Epidermal melanocyte (primary cell): ENCODE measurements around the gene PCDHB14.
"Not testable (repeated sequence)": the region's sequence is repeated elsewhere in the genome, so short reads cannot be mapped to it uniquely, and the experiment has no call there.

Experiments
- DNase-seq: peaks from one replicate; pipeline ENCODE4 v3.0.0; 2011; ENCODE audit warnings: low spot score; ENCODE audit not compliant: insufficient read length

Gene PCDHB14

GRCh38 chr5:141210281-141210680 lies 12.9 kb upstream of the PCDHB14 start:
- not testable (repeated sequence) for DNase-seq

DNA sequence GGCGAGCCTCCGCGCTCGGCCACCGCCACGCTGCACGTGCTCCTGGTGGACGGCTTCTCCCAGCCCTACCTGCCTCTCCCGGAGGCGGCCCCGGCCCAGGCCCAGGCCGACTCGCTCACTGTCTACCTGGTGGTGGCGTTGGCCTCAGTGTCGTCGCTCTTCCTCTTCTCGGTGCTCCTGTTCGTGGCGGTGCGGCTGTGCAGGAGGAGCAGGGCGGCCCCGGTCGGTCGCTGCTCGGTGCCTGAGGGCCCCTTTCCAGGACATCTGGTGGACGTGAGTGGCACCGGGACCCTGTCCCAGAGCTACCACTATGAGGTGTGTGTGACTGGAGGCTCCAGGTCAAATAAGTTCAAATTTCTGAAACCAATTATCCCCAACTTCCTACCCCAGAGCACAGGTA lies 12.3 kb upstream of the PCDHB14 start:
- not testable (repeated sequence) for DNase-seq

DNA sequence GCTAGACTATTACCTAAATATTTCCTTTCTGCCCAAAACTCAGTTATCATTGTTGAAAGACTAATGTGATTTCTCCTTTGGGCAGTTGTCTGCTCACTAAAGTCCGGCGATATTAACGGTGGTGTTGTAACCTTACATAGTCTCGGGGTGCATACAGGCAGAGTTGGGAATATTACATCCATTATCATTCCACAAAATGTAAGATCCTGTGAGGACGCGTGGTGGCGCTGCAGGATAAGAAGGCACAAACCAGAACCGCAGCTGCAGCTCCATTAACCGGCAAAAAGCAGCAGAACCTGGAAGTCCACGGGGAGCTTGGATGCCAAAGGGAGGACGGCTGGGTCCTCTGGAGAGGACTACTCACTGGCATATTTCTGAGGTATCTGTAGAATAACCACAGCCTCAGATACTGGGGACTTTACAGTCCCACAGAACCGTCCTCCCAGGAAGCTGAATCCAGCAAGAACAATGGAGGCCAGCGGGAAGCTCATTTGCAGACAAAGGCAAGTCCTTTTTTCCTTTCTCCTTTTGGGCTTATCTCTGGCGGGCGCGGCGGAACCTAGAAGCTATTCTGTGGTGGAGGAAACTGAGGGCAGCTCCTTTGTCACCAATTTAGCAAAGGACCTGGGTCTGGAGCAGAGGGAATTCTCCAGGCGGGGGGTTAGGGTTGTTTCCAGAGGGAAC lies 9.3 kb upstream of the PCDHB14 start, which contains the start of gene PCDHB13:
TSS of gene PCDHB13 (plus strand) at position 264 of the 684 bp plus-strand sequence. CDS start at position 469, 205 bp downstream.
- DNase-seq: not testable (repeated sequence)

GRCh38 chr5:141214583-141214982 lies 8.6 kb upstream of the PCDHB14 start:
- DNase-seq: not testable (repeated sequence)

GRCh38 chr5:141215504-141215903 lies 7.6 kb upstream of the PCDHB14 start:
- not testable (repeated sequence) for DNase-seq

DNA sequence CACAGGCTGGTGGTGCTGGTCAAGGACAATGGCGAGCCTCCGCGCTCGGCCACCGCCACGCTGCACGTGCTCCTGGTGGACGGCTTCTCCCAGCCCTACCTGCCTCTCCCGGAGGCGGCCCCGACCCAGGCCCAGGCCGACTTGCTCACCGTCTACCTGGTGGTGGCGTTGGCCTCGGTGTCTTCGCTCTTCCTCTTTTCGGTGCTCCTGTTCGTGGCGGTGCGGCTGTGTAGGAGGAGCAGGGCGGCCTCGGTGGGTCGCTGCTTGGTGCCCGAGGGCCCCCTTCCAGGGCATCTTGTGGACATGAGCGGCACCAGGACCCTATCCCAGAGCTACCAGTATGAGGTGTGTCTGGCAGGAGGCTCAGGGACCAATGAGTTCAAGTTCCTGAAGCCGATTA lies 7.1 kb upstream of the PCDHB14 start:
- not testable (repeated sequence) for DNase-seq

- DNase-seq: not testable (repeated sequence)
Measured at GRCh38 chr5:141224844-141225243, 1.7 kb downstream of the PCDHB14 start.

DNA sequence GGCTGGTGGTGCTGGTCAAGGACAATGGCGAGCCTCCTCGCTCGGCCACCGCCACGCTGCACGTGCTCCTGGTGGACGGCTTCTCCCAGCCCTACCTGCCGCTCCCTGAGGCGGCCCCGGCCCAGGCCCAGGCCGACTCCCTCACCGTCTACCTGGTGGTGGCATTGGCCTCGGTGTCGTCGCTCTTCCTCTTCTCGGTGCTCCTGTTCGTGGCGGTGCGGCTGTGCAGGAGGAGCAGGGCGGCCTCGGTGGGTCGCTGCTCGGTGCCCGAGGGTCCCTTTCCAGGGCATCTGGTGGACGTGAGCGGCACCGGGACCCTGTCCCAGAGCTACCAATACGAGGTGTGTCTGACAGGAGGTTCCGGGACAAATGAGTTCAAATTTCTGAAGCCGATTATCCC lies 2.3 kb downstream of the PCDHB14 start:
- not testable (repeated sequence) for DNase-seq

- DNase-seq: no peak
Measured at GRCh38 chr5:141234109-141234667, 11.0 kb downstream of the PCDHB14 start.

DNA sequence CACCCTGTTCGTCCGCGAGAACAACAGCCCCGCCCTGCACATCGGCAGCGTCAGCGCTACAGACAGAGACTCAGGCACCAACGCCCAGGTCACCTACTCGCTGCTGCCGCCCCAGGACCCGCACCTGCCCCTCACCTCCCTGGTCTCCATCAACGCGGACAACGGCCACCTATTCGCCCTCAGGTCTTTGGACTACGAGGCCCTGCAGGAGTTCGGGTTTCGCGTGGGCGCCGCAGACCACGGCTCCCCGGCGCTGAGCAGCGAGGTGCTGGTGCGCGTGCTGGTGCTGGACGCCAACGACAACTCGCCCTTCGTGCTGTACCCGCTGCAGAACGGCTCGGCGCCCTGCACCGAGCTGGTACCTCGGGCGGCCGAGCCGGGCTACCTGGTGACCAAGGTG lies 12.8 kb downstream of the PCDHB14 start:
- not testable (repeated sequence) for DNase-seq

GRCh38 chr5:141236516-141237313 lies 13.6 kb downstream of the PCDHB14 start:
- no peak for DNase-seq

DNA sequence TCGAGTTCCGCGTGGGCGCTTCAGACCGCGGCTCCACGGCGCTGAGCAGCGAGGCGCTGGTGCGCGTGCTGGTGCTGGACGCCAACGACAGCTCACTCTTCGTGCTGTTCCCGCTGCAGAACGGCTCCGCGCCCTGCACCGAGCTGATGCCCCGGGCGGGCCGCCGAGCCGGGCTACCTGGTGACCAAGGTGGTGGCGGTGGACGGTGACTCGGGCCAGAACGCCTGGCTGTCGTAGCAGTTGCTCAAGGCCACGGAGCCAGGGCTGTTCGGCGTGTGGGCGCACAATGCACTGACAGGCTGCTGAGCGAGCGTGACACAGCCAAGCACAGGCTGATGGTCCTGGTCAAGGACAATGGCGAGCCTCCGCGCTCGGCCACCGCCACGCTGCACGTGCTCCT lies 18.4 kb downstream of the PCDHB14 start:
- DNase-seq: no peak

DNA sequence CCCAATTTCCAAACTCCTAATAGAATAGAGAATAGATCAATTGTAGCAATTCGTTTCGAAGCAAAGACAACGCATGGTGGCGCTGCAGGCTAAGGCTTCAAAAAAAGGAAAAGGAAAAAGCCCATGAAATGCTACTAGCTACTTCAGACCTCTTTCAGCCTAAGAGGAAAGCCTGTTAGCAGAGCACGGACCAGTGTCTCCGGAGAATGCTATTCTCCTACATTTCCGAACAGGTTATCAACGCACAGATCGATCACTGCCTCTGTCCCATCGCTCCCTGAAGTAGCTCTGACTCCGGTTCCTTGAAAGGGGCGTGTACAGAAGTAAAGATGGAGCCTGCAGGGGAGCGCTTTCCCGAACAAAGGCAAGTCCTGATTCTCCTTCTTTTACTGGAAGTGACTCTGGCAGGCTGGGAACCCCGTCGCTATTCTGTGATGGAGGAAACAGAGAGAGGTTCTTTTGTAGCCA lies 22.1 kb downstream of the PCDHB14 start, which contains the start of gene PCDHB15:
TSS of gene PCDHB15 (plus strand) at position 146 of the 468 bp plus-strand sequence. CDS start at position 330, 184 bp downstream.
- no peak for DNase-seq

- not testable (repeated sequence) for DNase-seq
Measured at GRCh38 chr5:141246971-141247370, 23.8 kb downstream of the PCDHB14 start.

- DNase-seq: not testable (repeated sequence)
Measured at GRCh38 chr5:141247434-141247833, 24.3 kb downstream of the PCDHB14 start.

GRCh38 chr5:141250576-141250975 lies 27.4 kb downstream of the PCDHB14 start:
- DNase-seq: no peak

GRCh38 chr5:141258464-141258863 lies 35.3 kb downstream of the PCDHB14 start:
- no peak for DNase-seq

- DNase-seq: no peak
Measured at GRCh38 chr5:141258948-141259347, 35.8 kb downstream of the PCDHB14 start.

GRCh38 chr5:141260458-141261237 lies 37.5 kb downstream of the PCDHB14 start:
- DNase-seq: no peak

GRCh38 chr5:141261238-141261546 lies 38.0 kb downstream of the PCDHB14 start:
- DNase-seq: no peak

DNA sequence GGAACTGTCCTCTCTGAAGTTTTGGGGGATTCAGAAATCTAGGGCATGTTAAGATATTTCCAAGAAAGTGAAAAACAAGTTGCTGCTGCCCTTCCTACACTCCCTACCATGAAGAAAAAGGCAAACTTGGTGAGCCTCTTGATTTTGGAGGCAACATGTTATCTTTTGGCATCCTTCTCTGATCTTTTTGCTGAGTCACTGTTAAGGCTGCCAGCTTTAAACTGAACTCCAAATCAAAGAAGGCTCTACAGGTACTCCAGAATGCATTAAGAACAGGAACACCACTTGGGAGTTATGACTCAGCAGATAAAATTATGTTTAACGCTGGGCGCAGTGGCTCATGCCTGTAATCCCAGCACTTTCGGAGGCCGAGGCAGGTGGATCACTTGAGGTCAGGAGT lies 46.1 kb downstream of the PCDHB14 start:
- DNase-seq: no peak
